VCaP (cell line): ENCODE results near the gene VTCN1.

Experiments
- H3K27ac ChIP-seq: fragments of 450-650 bp; 2 replicates; pipeline ENCODE4 v1.5.1; 2017
- CTCF ChIP-seq: fragments of 450-650 bp; conservative IDR thresholded peaks from 2 replicates; pipeline ENCODE4 v1.5.1; 2017; ENCODE audit warnings: mild to moderate bottlenecking, moderate library complexity

VTCN1 gene

GRCh38 chr1:117147341-117147831 lies 63.3 kb downstream of the VTCN1 start:
- H3K27ac ChIP-seq, result no peak overlapping the region; the same call in 1 of the 2 replicates
- no peak for TF ChIP-seq CTCF

GRCh38 chr1:117146575-117147340 lies 64.0 kb downstream of the VTCN1 start:
- TF ChIP-seq CTCF, result no peak
- H3K27ac ChIP-seq, result no peak overlapping the region

- no peak for TF ChIP-seq CTCF
Observed at GRCh38 chr1:117146072-117146471, 64.7 kb downstream of the VTCN1 start.

GRCh38 chr1:117143871-117144270 lies 66.9 kb downstream of the VTCN1 start:
- TF ChIP-seq CTCF, result no peak
- no peak overlapping the region for H3K27ac ChIP-seq

More at GRCh38 chr1:117146072-117146471, 64.7 kb downstream of the VTCN1 start:
- H3K27ac ChIP-seq, result no peak overlapping the region

GRCh38 chr1:117143172-117143571 lies 67.6 kb downstream of the VTCN1 start:
- no peak for TF ChIP-seq CTCF

GRCh38 chr1:117142200-117142599 lies 68.5 kb downstream of the VTCN1 start:
- H3K27ac ChIP-seq, result no peak overlapping the region
- no peak for TF ChIP-seq CTCF

More at GRCh38 chr1:117143172-117143571, 67.6 kb downstream of the VTCN1 start:
- H3K27ac ChIP-seq, result no peak overlapping the region

- no peak for TF ChIP-seq CTCF
- H3K27ac ChIP-seq, result no peak overlapping the region
Observed at GRCh38 chr1:117138561-117138960, 72.2 kb downstream of the VTCN1 start.
